T47D (cell line): Measurements from ENCODE around the gene CHCT1.
"Not testable (repeated sequence)": the region's sequence is repeated elsewhere in the genome, so short reads cannot be mapped to it uniquely, and the experiment has no call there.

Source experiments
- DNase-seq, 2 experiments: peaks; one replicate each; pipeline versions ENCODE4 v3.0.0 to v3.0.0-alpha.2; 2011 to 2012; ENCODE audit warnings: low read depth in 1 of 2, low spot score in 1 of 2
- JUND ChIP-seq: IDR thresholded peaks from 2 replicates; pipeline ENCODE4 v1.6.1; 2012; ENCODE audit warnings: low read depth
- in situ Hi-C: cut with HindIII; loops from 2 replicates; pipeline ENCODE4 v1.10.0; 2016; ENCODE audit warnings: low sequenced_read_pairs, low pct_unique_long_range_greater_than_20kb

The CHCT1 gene

GRCh38 chr17:60415146-60415545, 7.1 kb upstream of the CHCT1 start:
- DNase-seq: no peak
- TF ChIP-seq JUND: no peak
- in situ Hi-C loops: no loop called here

- TF ChIP-seq JUND: no peak
- no peak for DNase-seq
- in situ Hi-C loops: no loop called here
These were observed 5.8 kb upstream of the CHCT1 start for GRCh38 chr17:60416368-60416925.

GRCh38 chr17:60419003-60419402, 3.3 kb upstream of the CHCT1 start:
- DNase-seq, in situ Hi-C loops: not testable (repeated sequence)

DNA sequence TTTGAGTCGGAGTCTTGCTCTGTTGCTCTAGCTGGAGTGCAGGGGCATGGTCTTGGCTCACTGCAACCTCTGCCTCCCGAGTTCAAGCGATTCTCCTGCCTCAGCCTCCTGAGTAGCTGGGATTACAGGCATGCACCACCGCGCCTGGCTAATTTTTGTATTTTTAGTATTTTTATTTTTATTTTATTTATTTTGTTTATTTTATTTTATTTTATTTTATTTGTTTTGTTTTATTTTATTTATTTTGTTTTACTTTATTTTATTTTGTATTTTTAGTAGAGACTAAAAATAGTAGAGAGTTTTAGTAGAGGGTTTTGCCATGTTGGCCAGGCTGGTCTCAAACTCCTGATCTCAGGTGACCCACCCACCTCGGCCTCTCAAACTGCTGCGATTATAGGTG, 2.4 kb upstream of the CHCT1 start:
- in situ Hi-C loops: not testable (repeated sequence)

GRCh38 chr17:60421273-60422161, 772 bp upstream of the CHCT1 start:
- no peak for TF ChIP-seq JUND
- in situ Hi-C loops: no loop called here
- no peak for DNase-seq

More for the DNA sequence above, 2.4 kb upstream of the CHCT1 start:
- not testable (repeated sequence) for DNase-seq

- in situ Hi-C loops: no loop called here
- DNase-seq: no peak
- TF ChIP-seq JUND: no peak
These were observed 1.6 kb downstream of the CHCT1 start for GRCh38 chr17:60423865-60424264.

- no peak for TF ChIP-seq JUND
- in situ Hi-C loops: no loop called here
- no peak for DNase-seq
These were observed 3.3 kb downstream of the CHCT1 start for GRCh38 chr17:60425626-60426025.

GRCh38 chr17:60426596-60426995, 4.3 kb downstream of the CHCT1 start:
- TF ChIP-seq JUND: no peak
- in situ Hi-C loops: no loop called here

DNA sequence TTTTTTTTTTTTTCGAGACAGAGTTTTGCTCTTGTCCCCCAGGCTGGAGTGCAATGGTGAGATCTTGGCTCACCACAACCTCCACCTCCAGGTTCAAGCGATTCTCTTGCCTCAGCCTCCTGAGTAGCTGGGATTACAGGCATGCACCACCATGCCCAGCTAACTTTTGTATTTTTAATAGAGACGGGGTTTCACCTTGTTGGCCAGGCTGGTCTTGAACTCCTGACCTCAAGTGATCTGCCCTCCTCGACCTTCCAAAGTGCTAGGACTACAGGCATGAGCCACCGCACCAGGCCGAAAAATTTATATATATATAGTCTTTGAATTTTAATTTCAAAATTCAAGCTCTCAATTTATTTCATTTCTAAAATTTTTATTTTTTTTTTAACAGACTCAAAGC, 6.2 kb downstream of the CHCT1 start:
- DNase-seq, in situ Hi-C loops: not testable (repeated sequence)

More at GRCh38 chr17:60426596-60426995, 4.3 kb downstream of the CHCT1 start:
- DNase-seq: no peak

- DNase-seq, in situ Hi-C loops: not testable (repeated sequence)
These were observed 8.3 kb downstream of the CHCT1 start for GRCh38 chr17:60430561-60430960.

GRCh38 chr17:60433021-60433997, 11.0 kb downstream of the CHCT1 start:
- DNase-seq, in situ Hi-C loops: not testable (repeated sequence)

GRCh38 chr17:60435244-60436167, 13.2 kb downstream of the CHCT1 start:
- no peak for TF ChIP-seq JUND
- DNase-seq: peak; percentile 78 to 93
- in situ Hi-C loops: no loop called here
